BJ (cell line): ENCODE measurements around the gene EIF4G1. TPM values are rescaled to one million over a fixed set of nuclear protein-coding genes. Genes with fewer than 3 reads are reported as not detected.

Source experiments
- CTCF ChIA-PET: fragments of 350-600 bp; formaldehyde crosslinking; extraction: SDS; loops from one replicate; lab custom pipeline; 2021; ENCODE audit warnings: antibody characterized with exemption, inconsistent platforms; lab: Yijun Ruan, JAX
- POLR2A ChIA-PET: fragments of 300-600 bp; sonication (Branson Sonifier 250); formaldehyde crosslinking; extraction: SDS; loops from one replicate; lab custom pipeline; 2021; ENCODE audit warnings: antibody characterized with exemption; lab: Charles Lee
- DNase-seq: peaks from one replicate; pipeline ENCODE4 v3.0.0-alpha.2; 2011; ENCODE audit warnings: low read depth
- H3K27me3 ChIP-seq: 2 replicates; pipeline ENCODE4 v1.6.0; 2011; ENCODE audit warnings: low read length; ENCODE audit not compliant: control insufficient read depth, insufficient read depth
- H3K36me3 ChIP-seq: 2 replicates; pipeline ENCODE4 v1.5.1; 2011; ENCODE audit warnings: low read length; ENCODE audit not compliant: control insufficient read depth, insufficient read depth
- H3K4me3 ChIP-seq: 2 replicates; pipeline ENCODE4 v1.5.1; 2011; ENCODE audit warnings: low read depth, mild to moderate bottlenecking, control low read depth, low read length
- polyA plus RNA-seq: library from polyadenylated mRNA; depleted of rRNA; stranded (reverse); fragments of >200 nt; gene quantifications from 2 replicates; pipeline ENCODE4 v1.2.3, GENCODE V29; 2011
- TF ChIP-seq, protein P1 (sequence below): IDR thresholded peaks from 2 replicates; pipeline ENCODE4 v1.5.1; 2011; ENCODE audit warnings: low read depth, mild to moderate bottlenecking, control low read depth, inconsistent platforms, low read length, moderate library complexity; ENCODE audit not compliant: insufficient read depth

EIF4G1 gene
- polyA plus RNA-seq, 1 experiment, result 370 TPM

DNA sequence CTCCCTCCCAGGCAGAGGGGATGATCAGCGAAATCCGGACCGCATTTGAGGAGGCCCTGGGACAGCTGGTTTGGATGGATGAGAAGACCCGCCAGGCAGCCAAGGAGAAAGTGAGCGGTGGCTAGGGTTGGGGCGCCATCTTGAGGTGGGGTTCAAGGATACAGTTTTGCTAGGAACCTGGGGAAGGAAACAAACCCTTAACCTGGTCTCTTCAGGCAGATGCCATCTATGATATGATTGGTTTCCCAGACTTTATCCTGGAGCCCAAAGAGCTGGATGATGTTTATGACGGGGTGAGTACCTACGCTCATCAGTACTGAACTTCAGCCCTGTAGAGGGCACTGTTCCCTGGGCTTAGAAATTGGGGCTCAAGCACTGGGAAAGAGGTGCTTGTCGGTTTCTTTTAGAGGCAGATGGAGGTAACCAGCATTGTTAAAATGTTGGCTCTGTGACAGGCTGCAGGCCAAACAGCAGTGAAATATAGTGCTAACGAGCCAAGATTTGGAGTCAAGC lies 24.9 kb upstream of the EIF4G1 start:
- peaks cover 5% of the 10 kb centered on the region; the same call in 1 of the 2 replicates for H3K27me3 ChIP-seq
- no peak for DNase-seq
- CTCF ChIA-PET, result interaction anchor here (0.7 to 2.6 kb wide), 15 partner anchors 14 to 467 kb away, joined by 3 to 13 read pairs (median 3); partner anchors contain the start of genes ABCC5, CLCN2, EEF1AKMT4 and POLR2H
- H3K4me3 ChIP-seq, result no peak overlapping the region
- TF ChIP-seq, protein P1, sequence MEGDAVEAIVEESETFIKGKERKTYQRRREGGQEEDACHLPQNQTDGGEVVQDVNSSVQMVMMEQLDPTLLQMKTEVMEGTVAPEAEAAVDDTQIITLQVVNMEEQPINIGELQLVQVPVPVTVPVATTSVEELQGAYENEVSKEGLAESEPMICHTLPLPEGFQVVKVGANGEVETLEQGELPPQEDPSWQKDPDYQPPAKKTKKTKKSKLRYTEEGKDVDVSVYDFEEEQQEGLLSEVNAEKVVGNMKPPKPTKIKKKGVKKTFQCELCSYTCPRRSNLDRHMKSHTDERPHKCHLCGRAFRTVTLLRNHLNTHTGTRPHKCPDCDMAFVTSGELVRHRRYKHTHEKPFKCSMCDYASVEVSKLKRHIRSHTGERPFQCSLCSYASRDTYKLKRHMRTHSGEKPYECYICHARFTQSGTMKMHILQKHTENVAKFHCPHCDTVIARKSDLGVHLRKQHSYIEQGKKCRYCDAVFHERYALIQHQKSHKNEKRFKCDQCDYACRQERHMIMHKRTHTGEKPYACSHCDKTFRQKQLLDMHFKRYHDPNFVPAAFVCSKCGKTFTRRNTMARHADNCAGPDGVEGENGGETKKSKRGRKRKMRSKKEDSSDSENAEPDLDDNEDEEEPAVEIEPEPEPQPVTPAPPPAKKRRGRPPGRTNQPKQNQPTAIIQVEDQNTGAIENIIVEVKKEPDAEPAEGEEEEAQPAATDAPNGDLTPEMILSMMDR, result peak; percentile 79
- no peaks in the 10 kb centered on the region for H3K36me3 ChIP-seq
- POLR2A ChIA-PET, result no interaction called here

GRCh38 chr3:184290331-184290730 lies 24.1 kb upstream of the EIF4G1 start:
- DNase-seq, result no peak
- Histone ChIP-seq H3K4me3 (no peak overlapping the region), H3K27me3 (peaks cover 4% of the 10 kb centered on the region; the same call in 1 of the 2 replicates), H3K36me3 (no peaks in the 10 kb centered on the region)
- CTCF ChIA-PET, result interaction anchor here (0.6 to 1.3 kb wide), 3 partner anchors 72 to 250 kb away, joined by 3 to 4 read pairs (median 3); no protein-coding TSS in a partner anchor
- POLR2A ChIA-PET, result no interaction called here
- TF ChIP-seq, protein P1, result no peak

DNA sequence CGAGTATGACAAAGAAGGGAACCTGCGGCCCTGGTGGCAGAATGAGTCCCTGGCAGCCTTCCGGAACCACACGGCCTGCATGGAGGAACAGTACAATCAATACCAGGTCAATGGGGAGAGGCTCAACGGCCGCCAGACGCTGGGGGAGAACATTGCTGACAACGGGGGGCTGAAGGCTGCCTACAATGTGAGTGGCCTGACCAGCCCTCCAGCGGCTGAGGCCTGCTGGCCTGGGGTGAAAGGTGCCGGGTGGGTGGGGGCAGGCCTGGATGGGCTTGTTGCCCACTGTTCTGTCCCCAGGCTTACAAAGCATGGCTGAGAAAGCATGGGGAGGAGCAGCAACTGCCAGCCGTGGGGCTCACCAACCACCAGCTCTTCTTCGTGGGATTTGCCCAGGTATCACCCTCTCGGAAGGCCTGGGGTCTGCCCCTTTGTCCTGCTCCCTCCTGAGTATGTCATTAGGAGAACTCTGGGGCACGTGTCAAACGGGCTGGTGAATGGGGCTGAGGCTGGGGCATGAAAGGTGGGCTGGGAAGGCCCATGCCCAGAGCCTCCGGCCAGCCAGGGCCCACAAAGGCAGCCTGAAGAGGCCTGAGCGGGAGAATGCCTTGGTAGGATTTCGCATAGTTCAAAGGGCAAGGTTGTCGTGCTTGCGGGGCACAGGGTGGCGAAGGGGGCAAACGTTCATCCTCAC lies 23.2 kb upstream of the EIF4G1 start:
- DNase-seq, result no peak
- TF ChIP-seq, protein P1, result no peak
- ChIA-PET CTCF (interaction anchor here (0.6 to 3.3 kb wide), 4 partner anchors 64 to 251 kb away, joined by 3 to 13 read pairs (median 4); no protein-coding TSS in a partner anchor), POLR2A (no interaction called here)
- Histone ChIP-seq H3K36me3 (no peaks in the 10 kb centered on the region), H3K27me3 (peaks cover 3% of the 10 kb centered on the region; the same call in 1 of the 2 replicates), H3K4me3 (no peak overlapping the region)

GRCh38 chr3:184291738-184292445 lies 22.5 kb upstream of the EIF4G1 start:
- ChIA-PET POLR2A (no interaction called here), CTCF (interaction anchor here (3.3 kb wide), 1 partner anchor 64 kb away, joined by 13 read pairs; no protein-coding TSS in a partner anchor)
- TF ChIP-seq, protein P1, result no peak
- no peak for DNase-seq
- Histone ChIP-seq H3K36me3 (no peaks in the 10 kb centered on the region), H3K27me3 (peaks cover 3% of the 10 kb centered on the region; the same call in 1 of the 2 replicates), H3K4me3 (no peak overlapping the region)

DNA sequence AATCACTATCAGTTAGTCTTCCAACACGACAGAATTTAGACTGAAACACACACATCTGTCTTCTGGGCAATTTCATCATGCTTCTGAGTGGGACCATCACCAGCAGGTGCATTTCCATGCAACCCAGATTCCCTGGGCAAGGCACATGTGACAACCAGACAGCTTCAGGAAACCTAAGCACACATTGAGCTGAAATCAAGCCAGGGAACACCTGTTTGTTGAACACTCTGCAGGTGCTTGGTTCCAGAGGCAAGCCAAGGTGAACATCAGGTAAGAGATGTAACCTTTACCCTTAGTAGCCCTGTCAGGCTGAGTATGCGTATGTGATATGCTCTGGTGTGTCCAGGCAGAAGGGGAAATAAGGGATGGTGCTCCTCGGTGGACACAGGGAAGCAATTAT lies 18.6 kb upstream of the EIF4G1 start:
- CTCF ChIA-PET, result interaction anchor here (0.6 to 1.5 kb wide), 2 partner anchors 10 to 76 kb away, joined by 3 read pairs; no protein-coding TSS in a partner anchor
- Histone ChIP-seq H3K27me3 (peaks cover 3% of the 10 kb centered on the region; the same call in 1 of the 2 replicates), H3K4me3 (no peak overlapping the region), H3K36me3 (no peaks in the 10 kb centered on the region)
- POLR2A ChIA-PET, result no interaction called here
- DNase-seq, result no peak
- TF ChIP-seq, protein P1, result no peak
